Glomerular visceral epithelial cell (primary cell): Measurements from ENCODE around the gene SLC17A4.
"Not testable (repeated sequence)": the region's sequence is repeated elsewhere in the genome, so short reads cannot be mapped to it uniquely, and the experiment has no call there.

ENCODE experiments used
- DNase-seq: peaks from one replicate; pipeline ENCODE4 v3.0.0-alpha.2; 2016; ENCODE audit errors: extremely low spot score

The SLC17A4 gene

GRCh38 chr6:25754535-25754934 lies at the start of gene SLC17A4:
Gene SLC17A4, plus strand, starts transcription at chr6:25754742. Its CDS starts 7,221 bp downstream, at chr6:25761963.
- no peak for DNase-seq

GRCh38 chr6:25706314-25707014 lies 48.1 kb upstream of the SLC17A4 start:
- DNase-seq, result peak; percentile 5

GRCh38 chr6:25709761-25710160 lies 44.8 kb upstream of the SLC17A4 start:
- DNase-seq, result no peak

- no peak for DNase-seq
These were observed 44.3 kb upstream of the SLC17A4 start for GRCh38 chr6:25710287-25710686.

GRCh38 chr6:25713824-25714223 lies 40.7 kb upstream of the SLC17A4 start:
- DNase-seq, result no peak

GRCh38 chr6:25714765-25715164 lies 39.8 kb upstream of the SLC17A4 start:
- DNase-seq, result no peak

GRCh38 chr6:25715794-25716193 lies 38.7 kb upstream of the SLC17A4 start:
- DNase-seq, result peak; percentile 9

GRCh38 chr6:25717866-25718740 lies 36.4 kb upstream of the SLC17A4 start:
- peak; percentile 39 for DNase-seq

GRCh38 chr6:25726122-25726911 lies 28.2 kb upstream of the SLC17A4 start:
- DNase-seq, result no peak

GRCh38 chr6:25727028-25727427 lies 27.5 kb upstream of the SLC17A4 start:
- no peak for DNase-seq

- DNase-seq, result no peak
These were observed 23.6 kb upstream of the SLC17A4 start for GRCh38 chr6:25730907-25731306.

GRCh38 chr6:25731721-25732120 lies 22.8 kb upstream of the SLC17A4 start:
- no peak for DNase-seq

- no peak for DNase-seq
These were observed 21.9 kb upstream of the SLC17A4 start for GRCh38 chr6:25732468-25733198.

- no peak for DNase-seq
These were observed 19.3 kb upstream of the SLC17A4 start for GRCh38 chr6:25735261-25735660.

GRCh38 chr6:25743868-25744267 lies 10.7 kb upstream of the SLC17A4 start:
- no peak for DNase-seq

GRCh38 chr6:25745836-25746235 lies 8.7 kb upstream of the SLC17A4 start:
- DNase-seq, result no peak

GRCh38 chr6:25746968-25747367 lies 7.6 kb upstream of the SLC17A4 start:
- no peak for DNase-seq

- DNase-seq, result no peak
These were observed 7.1 kb upstream of the SLC17A4 start for GRCh38 chr6:25747477-25747876.

GRCh38 chr6:25748049-25748448 lies 6.5 kb upstream of the SLC17A4 start:
- DNase-seq, result no peak

- DNase-seq, result not testable (repeated sequence)
These were observed 5.7 kb upstream of the SLC17A4 start for GRCh38 chr6:25748601-25749517.
